GM18520 (cell line): ENCODE measurements around the gene CACNA1C.
"Not testable (repeated sequence)": the region's sequence is repeated elsewhere in the genome, so short reads cannot be mapped to it uniquely, and the experiment has no call there.

Experiments used
- ATAC-seq: cut with Tn5 transposase; IDR thresholded peaks from one replicate; pipeline ENCODE4 v1.9.1; 2021; ENCODE audit not compliant: unreplicated experiment

CACNA1C gene

DNA sequence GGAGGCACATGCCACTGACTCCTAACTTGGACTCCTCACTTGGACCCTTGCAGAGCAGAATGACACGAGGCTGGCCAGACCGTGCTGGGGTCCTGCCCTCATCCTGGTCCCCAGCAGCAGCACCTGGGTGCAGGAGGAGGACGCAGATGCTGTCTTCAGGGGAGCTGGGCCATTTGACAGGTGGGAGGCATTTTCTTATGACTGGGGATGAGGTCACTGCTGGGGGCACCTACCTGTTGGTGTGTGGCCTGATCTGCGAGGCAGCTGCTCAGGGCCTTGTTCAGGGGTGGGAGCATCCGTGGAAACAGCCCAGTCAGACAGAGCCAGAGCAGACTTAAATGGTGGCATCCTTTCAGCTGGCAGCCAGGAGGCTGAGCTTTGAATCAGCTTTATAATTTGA is 57.3 kb downstream of the CACNA1C start:
- no peak for ATAC-seq

DNA sequence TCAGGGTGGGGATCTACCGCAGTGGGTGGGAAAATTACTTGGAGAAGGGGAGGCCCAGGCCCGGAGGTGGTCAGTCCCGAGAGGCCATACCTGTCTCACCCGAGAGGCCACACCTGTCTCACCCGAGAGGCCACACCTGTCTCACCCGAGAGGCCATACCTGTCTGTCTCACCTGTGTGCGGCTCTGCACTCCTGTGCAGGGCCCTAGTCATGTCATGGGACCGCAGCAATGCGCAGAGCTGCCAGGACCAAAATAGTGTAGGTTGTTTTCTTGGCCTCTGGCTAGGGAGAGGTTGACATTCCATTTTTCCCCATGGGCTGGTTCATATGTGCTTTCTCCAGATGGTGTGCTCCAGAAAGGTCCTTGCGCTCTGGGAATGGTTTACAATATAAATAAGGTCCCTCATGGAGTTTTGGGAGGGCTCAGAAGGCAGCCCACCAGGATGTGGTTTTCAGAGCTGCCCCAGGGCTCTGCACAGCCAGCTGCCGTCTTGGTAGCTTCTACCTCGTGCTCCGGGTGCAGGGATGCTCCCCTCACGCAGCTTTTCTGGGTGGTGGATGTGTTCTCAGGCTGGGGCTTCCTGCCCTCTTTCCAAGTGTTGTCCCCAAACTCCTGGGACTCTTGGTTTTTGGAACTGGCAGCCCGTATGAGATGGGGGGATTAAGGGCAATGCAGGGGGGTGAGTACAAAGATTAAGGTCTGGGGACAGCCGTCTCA is 58.2 kb downstream of the CACNA1C start:
- ATAC-seq: no peak

- no peak for ATAC-seq
These were observed 59.0 kb downstream of the CACNA1C start for GRCh38 chr12:2111826-2112225.

DNA sequence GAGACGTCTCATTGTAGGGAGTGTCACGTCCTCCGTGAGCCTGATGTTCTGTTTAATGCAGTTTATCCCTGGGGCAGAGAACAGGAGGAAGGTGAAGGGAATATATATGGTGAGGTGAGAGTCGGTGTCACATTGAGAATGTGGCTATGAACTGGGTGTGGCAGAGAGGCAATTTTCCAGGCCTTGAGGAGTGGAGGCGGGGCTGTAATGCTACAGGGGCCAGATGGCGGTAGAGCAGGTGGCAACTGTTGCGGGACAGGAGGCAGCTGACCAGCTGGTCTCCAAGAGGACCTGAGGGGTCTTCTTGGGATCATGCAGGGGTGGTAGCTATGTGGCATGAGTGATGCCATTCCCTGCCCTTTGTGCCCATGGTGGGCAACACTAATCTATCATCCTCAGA is 59.6 kb downstream of the CACNA1C start:
- no peak for ATAC-seq

DNA sequence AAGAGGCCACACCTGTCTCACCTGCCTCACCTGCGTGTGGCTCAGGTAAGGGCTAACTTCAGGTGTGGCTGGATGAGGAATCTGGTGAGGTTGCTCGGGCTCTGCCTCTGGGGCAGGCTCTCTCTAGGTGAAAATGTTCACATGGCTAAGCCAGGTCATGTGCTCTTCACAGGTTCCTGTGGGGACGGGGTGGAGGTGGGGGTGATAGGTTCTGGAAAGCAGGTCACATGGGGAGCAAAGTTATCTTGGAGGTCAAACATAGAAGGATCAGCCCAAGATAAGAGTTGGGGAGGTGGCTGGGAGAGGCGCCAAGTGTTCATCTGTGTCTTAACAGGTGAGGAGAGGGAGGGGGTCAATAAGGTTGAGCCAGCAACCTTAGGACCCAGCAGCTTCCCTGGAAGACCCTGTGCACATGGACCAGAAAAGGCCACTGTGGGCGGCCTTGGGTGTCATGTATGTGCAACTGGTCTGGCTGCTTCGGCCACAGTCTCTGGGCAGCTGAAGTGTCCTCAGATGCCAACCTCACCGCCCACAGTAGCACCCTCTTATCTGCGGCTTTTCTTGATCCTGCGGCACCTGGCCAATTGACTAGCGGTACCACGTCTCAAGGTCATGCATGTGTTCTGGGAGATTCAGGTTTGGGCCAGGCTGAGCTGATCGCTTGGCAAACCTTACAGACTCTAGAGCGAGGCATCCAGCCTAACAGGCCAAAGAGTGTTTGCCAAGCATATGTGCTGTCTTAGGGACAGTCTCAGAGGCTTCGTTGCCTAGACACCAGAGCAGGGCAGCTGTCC is 60.5 kb downstream of the CACNA1C start:
- ATAC-seq: no peak

DNA sequence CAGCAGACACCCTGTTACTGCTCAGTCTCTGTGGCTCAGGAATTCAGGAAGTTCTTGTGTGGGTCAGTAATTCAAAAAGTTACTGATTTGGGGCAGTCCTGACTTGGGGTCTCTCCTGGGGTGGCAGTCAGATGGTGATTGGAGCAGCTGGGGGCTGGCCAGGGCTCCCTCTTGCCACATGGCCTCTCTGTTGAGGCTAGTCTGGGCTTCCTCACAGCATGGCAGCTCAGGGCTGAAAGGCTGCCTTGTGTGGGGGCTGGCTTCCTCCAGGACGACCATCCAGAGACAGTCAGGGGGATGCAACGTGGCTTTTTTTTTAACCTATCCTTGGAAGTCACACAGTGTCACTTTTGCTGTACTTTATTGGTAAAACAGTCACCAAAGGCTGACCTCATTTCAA is 61.3 kb downstream of the CACNA1C start:
- no peak for ATAC-seq

DNA sequence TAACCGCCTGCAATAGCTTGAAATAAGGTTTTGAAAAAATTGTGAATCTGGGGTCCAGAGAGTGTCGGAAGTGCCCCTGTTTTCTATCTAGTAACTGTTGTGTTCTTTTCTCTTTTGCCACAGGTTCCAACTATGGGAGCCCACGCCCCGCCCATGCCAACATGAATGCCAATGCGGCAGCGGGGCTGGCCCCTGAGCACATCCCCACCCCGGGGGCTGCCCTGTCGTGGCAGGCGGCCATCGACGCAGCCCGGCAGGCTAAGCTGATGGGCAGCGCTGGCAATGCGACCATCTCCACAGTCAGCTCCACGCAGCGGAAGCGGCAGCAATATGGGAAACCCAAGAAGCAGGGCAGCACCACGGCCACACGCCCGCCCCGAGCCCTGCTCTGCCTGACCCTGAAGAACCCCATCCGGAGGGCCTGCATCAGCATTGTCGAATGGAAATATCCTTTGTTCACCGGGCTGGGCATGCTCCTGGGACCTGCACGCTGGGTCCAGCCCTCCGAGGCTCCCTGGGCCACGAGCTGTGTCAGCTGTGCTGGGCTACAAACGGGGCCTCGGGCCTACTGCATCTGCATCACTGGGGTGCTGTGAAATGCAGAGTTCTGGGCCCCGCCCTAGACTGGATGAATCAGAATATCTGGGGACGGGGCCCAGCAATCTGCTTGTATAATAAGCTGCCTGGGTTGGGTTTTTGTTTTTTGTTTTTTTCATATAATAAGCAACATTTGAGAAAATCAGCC is 62.5 kb downstream of the CACNA1C start:
- no peak for ATAC-seq

GRCh38 chr12:2117541-2117940 is 64.8 kb downstream of the CACNA1C start:
- ATAC-seq: no peak

- no peak for ATAC-seq
These were observed 65.3 kb downstream of the CACNA1C start for GRCh38 chr12:2118061-2118460.

- ATAC-seq: no peak
These were observed 65.9 kb downstream of the CACNA1C start for GRCh38 chr12:2118481-2119255.

- no peak for ATAC-seq
These were observed 66.5 kb downstream of the CACNA1C start for GRCh38 chr12:2119266-2119665.

GRCh38 chr12:2120982-2121758 is 68.4 kb downstream of the CACNA1C start:
- no peak for ATAC-seq

DNA sequence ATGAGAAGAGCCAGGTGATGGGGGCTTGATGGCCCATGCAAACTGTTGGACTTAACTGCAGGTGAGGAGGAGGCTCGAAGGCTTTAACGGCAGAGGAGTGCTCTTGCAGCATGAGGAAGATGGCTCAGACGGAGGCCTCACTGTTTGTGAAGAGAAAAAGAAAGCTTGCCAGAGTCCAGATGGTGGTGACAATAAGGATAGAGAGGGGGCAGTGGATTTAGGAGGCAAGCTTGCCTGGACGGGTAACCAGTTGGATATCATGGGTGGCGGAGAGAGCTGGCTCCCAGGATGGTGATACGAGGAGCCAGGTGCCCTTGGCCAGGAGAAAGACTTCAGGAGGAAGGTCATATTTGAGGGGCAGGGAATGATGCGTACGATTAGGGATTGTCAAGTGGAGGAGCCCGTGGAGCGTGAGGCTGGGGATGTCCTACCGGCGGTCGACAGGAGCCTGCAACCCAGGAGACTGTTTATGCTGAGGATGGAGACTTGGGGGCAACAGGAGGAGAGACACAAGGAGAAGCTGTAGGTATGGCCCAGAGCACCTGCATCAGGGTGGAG is 71.8 kb downstream of the CACNA1C start:
- ATAC-seq: no peak

GRCh38 chr12:2125651-2126522 is 73.1 kb downstream of the CACNA1C start:
- no peak for ATAC-seq

DNA sequence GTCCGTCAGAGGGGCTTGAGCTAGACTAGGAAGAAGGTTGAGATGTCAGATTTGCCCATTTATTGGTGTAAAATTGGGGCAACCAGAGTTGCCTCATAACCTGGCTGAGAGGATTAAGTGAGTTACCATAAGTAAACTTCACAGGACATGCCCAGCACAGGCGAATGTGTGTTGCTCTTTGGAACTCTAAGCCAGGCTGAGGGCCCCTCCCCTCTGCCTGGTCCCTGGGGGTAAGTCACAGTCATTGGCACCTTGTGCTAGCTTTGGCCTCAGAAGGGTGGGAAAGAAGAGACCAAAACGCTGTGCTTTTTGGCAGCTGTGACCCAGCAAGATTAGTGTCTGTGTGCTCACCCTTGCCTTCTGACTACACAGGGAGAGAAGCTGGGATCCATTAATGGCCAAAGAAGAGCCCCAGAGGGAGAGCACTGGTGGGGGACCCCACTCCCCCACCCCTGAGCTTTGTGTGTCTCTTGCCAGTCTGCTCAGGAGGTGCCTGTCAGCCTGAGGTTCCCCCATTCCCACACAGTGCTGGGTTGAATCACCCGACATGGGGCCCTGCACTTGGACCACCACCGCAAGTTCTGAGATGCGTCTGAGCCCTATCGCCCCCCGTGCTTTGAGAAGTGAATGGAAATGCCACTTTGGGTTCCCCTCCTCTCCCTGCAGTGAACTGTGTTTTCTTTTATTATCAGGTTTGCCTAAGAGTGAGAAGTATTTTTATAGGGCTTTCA is 74.1 kb downstream of the CACNA1C start:
- no peak for ATAC-seq

DNA sequence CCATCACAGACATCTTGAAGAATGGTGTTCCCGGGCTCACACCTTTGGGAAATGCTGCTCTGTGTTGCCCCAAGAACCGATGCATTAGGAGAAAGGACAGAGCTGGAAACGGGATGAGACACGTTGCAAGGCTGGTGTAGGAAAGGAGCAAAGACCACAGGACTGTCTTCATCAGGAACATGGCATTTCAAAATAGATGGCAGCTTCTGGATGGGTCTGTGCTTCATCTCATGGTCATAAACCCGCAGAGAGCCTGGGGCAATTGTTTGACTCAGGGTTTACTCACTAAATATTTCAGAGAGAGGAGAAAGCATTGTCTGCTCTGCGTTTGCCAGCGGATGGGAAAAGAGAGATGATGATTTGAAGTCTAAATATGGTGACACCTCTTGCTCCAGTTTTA is 76.3 kb downstream of the CACNA1C start:
- no peak for ATAC-seq

DNA sequence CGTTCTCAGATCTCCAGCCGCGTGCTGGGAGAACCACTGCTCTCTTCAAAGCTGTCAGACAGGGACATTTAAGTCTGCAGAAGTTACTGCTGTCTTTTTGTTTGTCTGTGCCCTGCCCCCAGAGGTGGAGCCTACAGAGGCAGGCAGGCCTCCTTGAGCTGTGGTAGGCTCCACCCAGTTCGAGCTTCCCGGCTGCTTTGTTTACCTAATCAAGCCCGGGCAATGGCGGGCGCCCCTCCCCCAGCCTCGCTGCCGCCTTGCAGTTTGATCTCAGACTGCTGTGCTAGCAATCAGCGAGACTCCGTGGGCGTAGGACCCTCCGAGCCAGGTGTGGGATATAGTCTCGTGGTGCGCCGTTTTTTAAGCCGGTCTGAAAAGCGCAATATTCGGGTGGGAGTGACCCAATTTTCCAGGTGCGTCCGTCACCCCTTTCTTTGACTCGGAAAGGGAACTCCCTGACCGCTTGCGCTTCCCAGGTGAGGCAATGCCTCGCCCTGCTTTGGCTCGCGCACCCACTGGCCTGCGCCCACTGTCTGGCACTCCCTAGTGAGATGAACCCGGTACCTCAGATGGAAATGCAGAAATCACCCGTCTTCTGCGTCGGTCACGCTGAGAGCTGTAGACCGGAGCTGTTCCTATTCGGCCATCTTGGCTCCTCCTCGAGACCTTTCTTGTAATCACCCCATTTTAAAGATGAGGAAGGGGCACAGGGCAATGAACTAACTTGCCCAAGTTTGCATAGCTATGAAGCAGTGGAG is 83.1 kb downstream of the CACNA1C start:
- ATAC-seq: not testable (repeated sequence)

DNA sequence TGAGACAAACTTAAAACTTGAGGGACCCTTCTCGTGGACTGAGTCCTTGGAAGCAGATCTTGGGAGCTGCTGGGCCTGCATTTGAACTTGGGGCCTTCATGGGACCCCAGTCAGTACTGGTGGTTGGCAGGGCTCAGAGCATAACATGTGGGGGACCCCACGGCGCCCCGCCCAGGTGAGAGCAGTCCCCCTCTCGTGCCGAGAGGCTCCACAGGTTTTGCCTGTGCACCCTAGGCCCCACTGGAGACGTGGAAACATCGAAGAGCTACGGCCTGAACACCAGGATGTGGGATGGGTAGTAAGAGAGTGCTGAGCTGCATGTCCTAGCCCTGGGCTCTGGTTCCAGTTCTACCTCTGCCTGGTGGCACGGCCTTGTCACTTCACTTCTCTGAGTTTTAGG is 84.1 kb downstream of the CACNA1C start:
- no peak for ATAC-seq
